HepG2 (cell line): Measurements from ENCODE around the gene TMUB1. TPM values are rescaled to one million over a fixed set of nuclear protein-coding genes. Genes with fewer than 3 reads are reported as not detected.

Experiments
- ARID2 ChIP-seq: sonication (generic); formaldehyde crosslinking; IDR thresholded peaks from 2 replicates; pipeline ENCODE4 v1.8.1; 2022; ENCODE audit warnings: mild to moderate bottlenecking, missing genetic modification reagents, borderline replicate concordance
- UBTF ChIP-seq: sonication (generic); formaldehyde crosslinking; IDR thresholded peaks from 2 replicates; pipeline ENCODE4 v1.4.0; 2020; ENCODE audit warnings: mild to moderate bottlenecking, missing genetic modification reagents
- ZBTB10 ChIP-seq: sonication (generic); formaldehyde crosslinking; IDR thresholded peaks from 2 replicates; pipeline ENCODE4 v1.4.0; 2020; ENCODE audit warnings: missing genetic modification reagents, borderline replicate concordance
- ZNF432 ChIP-seq: sonication (generic); formaldehyde crosslinking; IDR thresholded peaks from 2 replicates; pipeline ENCODE4 v1.5.0; 2020; ENCODE audit warnings: missing genetic modification reagents, mild to moderate bottlenecking, borderline replicate concordance
- ZNF580 ChIP-seq: IDR thresholded peaks from 2 replicates; pipeline ENCODE4 v1.6.1; 2016; ENCODE audit warnings: low read depth, borderline replicate concordance
- polyA plus RNA-seq, 8 experiments: library from polyadenylated mRNA; depleted of rRNA in 3 of 8; stranded (reverse) in 7 of 8; unstranded in 1 of 8; fragments of >200 nt; fragmentation: Illumina TruSeq in 4 of 8; extraction: Trizol in 4 of 8; gene quantifications; 2 replicates each; pipeline versions ENCODE4 v1.2.1 to v1.2.3, GENCODE V29; 2011 to 2016; ENCODE audit warnings: low read depth in 4 of 8, missing spikeins in 1 of 8, mixed read lengths in 1 of 8; ENCODE audit not compliant: insufficient read depth in 1 of 8
- total RNA-seq, 5 experiments: library from RNA; depleted of rRNA; stranded (reverse); fragments of >200 nt; fragmentation: Illumina TruSeq; extraction: Trizol; gene quantifications; 2 replicates each; pipeline ENCODE4 v1.2.3, GENCODE V29; 2016; ENCODE audit warnings: low read depth in 1 of 5

Gene TMUB1
- total and polyA plus RNA-seq, 2 of the 13 experiments (the other 11 are each of a cell fraction or from before 2014, with no cell fraction given), result 44.8 to 51.6 TPM

GRCh38 chr7:151110941-151111645 is 27.8 kb upstream of the TMUB1 start (continued):
- TF ChIP-seq UBTF (CRISPR knock-in tag), result peak; percentile 35; the same call in 1 of the 2 replicates
- no peak for TF ChIP-seq ZNF432 (CRISPR knock-in tag)
- peak; percentile 59; the same call in 1 of the 2 replicates for TF ChIP-seq ZNF580
- TF ChIP-seq ZBTB10 (CRISPR knock-in tag), result no peak
- no peak for TF ChIP-seq ARID2
